Liver (tissue), 9 donors: ENCODE measurements around the gene FER. TPM values are rescaled to one million over a fixed set of nuclear protein-coding genes. Genes with fewer than 3 reads are reported as not detected.
"Not testable (repeated sequence)": the region's sequence is repeated elsewhere in the genome, so short reads cannot be mapped to it uniquely, and the experiment has no call there.

Experiments
- DNase-seq: peaks from one replicate; pipeline ENCODE4 v3.0.0-alpha.2; 2017; ENCODE audit warnings: low spot score
- H3K27ac ChIP-seq, 2 donors: one replicate each; pipeline ENCODE4 v1.7.0; 2013; ENCODE audit warnings: inconsistent platforms in 2 of 2, low read length in 2 of 2, control low read depth in 1 of 2, low read depth in 1 of 2, mild to moderate bottlenecking in 1 of 2
- H3K27me3 ChIP-seq, 4 donors: one replicate each; pipeline versions ENCODE4 v1.6.1 to v1.7.0; 2013; ENCODE audit warnings: low read length in 3 of 4, inconsistent platforms in 1 of 4, mild to moderate bottlenecking in 1 of 4, moderate library complexity in 1 of 4; ENCODE audit not compliant: control insufficient read depth in 4 of 4, insufficient read depth in 4 of 4
- H3K36me3 ChIP-seq, 4 donors: one replicate each; pipeline versions ENCODE4 v1.6.1 to v1.7.0; 2013; ENCODE audit warnings: low read length in 3 of 4, mild to moderate bottlenecking in 3 of 4, low read depth in 1 of 4, moderate library complexity in 1 of 4; ENCODE audit not compliant: control insufficient read depth in 4 of 4, insufficient read depth in 3 of 4
- H3K4me1 ChIP-seq, 4 donors: one replicate each; pipeline versions ENCODE4 v1.6.1 to v1.7.0; 2013; ENCODE audit warnings: low read length in 3 of 4, mild to moderate bottlenecking in 3 of 4, moderate library complexity in 1 of 4; ENCODE audit not compliant: control insufficient read depth in 4 of 4, insufficient read depth in 4 of 4
- H3K4me3 ChIP-seq, 3 donors: one replicate each; pipeline versions ENCODE4 v1.6.1 to v1.7.0; 2013; ENCODE audit warnings: low read length in 3 of 3, control low read depth in 1 of 3, low read depth in 1 of 3, mild to moderate bottlenecking in 1 of 3
- H3K9ac ChIP-seq, 2 donors: one replicate each; pipeline ENCODE4 v1.7.0; 2013; ENCODE audit warnings: low read length in 2 of 2, mild to moderate bottlenecking in 2 of 2, moderate library complexity in 2 of 2, control low read depth in 1 of 2, low read depth in 1 of 2
- H3K9me3 ChIP-seq, 4 donors: one replicate each; pipeline versions ENCODE4 v1.6.1 to v1.7.0; 2013; ENCODE audit warnings: low read length in 3 of 4; ENCODE audit not compliant: control insufficient read depth in 4 of 4
- ATF3 ChIP-seq: IDR thresholded peaks from 2 replicates; pipeline ENCODE4 v1.6.1; 2016; ENCODE audit warnings: antibody characterized with exemption
- CTCF ChIP-seq: fragments of 150-350 bp; IDR thresholded peaks from 2 replicates; pipeline ENCODE4 v1.5.1; 2017; ENCODE audit warnings: improper control_type of control experiment, low read depth, low read length; ENCODE audit not compliant: missing input control
- EGR1 ChIP-seq, 2 donors: IDR thresholded peaks; 2 replicates each; pipeline ENCODE4 v1.6.1; 2016 to 2018; ENCODE audit warnings: antibody characterized with exemption in 2 of 2, low read depth in 2 of 2
- FOXA2 ChIP-seq: IDR thresholded peaks from 2 replicates; pipeline ENCODE4 v1.6.1; 2016; ENCODE audit warnings: antibody characterized with exemption
- HNF4A ChIP-seq, 2 donors: conservative IDR thresholded peaks; 2 replicates each; pipeline ENCODE4 v1.6.1; 2016; ENCODE audit warnings: antibody characterized with exemption in 2 of 2, mild to moderate bottlenecking in 2 of 2
- HNF4G ChIP-seq: IDR thresholded peaks from 2 replicates; pipeline ENCODE4 v1.6.1; 2016; ENCODE audit warnings: antibody characterized with exemption
- JUND ChIP-seq, 2 donors: IDR thresholded peaks; 2 replicates each; pipeline ENCODE4 v1.6.1; 2016; ENCODE audit warnings: antibody characterized with exemption in 2 of 2
- MAX ChIP-seq: IDR thresholded peaks from 2 replicates; pipeline ENCODE4 v1.6.1; 2016; ENCODE audit warnings: antibody characterized with exemption
- NR2F2 ChIP-seq: IDR thresholded peaks from 2 replicates; pipeline ENCODE4 v1.6.1; 2016; ENCODE audit warnings: antibody characterized with exemption
- RAD21 ChIP-seq, 2 donors: IDR thresholded peaks; 2 replicates each; pipeline ENCODE4 v1.6.1; 2016; ENCODE audit warnings: antibody characterized with exemption in 2 of 2, mild to moderate bottlenecking in 2 of 2
- REST ChIP-seq: IDR thresholded peaks from 2 replicates; pipeline ENCODE4 v1.6.1; 2016; ENCODE audit warnings: antibody characterized with exemption, mild to moderate bottlenecking
- RXRA ChIP-seq, 2 donors: IDR thresholded peaks; 2 replicates each; pipeline ENCODE4 v1.6.1; 2017 to 2018; ENCODE audit warnings: antibody characterized with exemption in 2 of 2, mild to moderate bottlenecking in 1 of 2
- SP1 ChIP-seq: IDR thresholded peaks from 2 replicates; pipeline ENCODE4 v1.6.1; 2018; ENCODE audit warnings: antibody characterized with exemption, mild to moderate bottlenecking
- TAF1 ChIP-seq: conservative IDR thresholded peaks from 2 replicates; pipeline ENCODE4 v1.6.1; 2016; ENCODE audit warnings: antibody characterized with exemption, mild to moderate bottlenecking
- YY1 ChIP-seq: IDR thresholded peaks from 2 replicates; pipeline ENCODE4 v1.6.1; 2016; ENCODE audit warnings: antibody characterized with exemption, mild to moderate bottlenecking
- WGBS: extraction: QIAGEN DNeasy Blood & Tissue Kit; methylation state at CpG from one replicate; pipeline ENCODE4 v1.1.7; 2013; 5-methylcytosine and 5-hydroxymethylcytosine counted together
- polyA plus RNA-seq, 2 donors: library from polyadenylated mRNA; stranded (reverse) in 1 of 2; unstranded in 1 of 2; fragments of 200-250 nt in 1 of 2; fragments of >200 nt in 1 of 2; fragmentation: Nextera tagmentation in 1 of 2; extraction: Ambion mirVana in 1 of 2; gene quantifications; one replicate each; pipeline versions ENCODE4 v1.2.1 to v1.2.3, GENCODE V29; 2013 to 2015
- total RNA-seq, 2 donors: library from RNA; depleted of rRNA; stranded (reverse); fragments of >200 nt; gene quantifications; one replicate each; pipeline ENCODE4 v1.2.3, GENCODE V29; 2014
- donor health status: healthy.
- donor health status: healthy.
- donor health status: healthy.
- donor health status: healthy.
- donor health status: healthy.

FER gene
- total and polyA plus RNA-seq, 4 donors, result 0.83 to 9.8 (median 5.9) TPM

DNA sequence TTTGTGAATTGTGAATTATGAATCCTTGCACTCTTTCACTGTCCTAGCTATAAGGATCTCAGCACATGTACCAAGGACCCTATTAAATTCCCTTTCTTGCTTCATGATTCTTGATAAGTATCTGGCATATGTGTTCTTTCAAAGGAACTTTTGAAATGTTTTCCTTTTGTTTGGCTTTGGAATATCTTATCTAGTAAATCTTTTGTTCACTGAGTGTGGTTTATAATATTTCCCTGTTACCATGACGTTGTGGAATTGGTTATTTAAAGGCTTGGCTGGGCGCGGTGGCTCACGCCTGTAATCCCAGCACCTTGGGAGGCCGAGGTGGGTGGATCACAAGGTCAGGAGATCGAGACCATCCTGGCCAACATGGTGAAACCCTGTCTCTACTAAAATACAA lies 151.5 kb downstream of the FER start:
- DNase-seq, H3K27ac ChIP-seq, H3K4me1 ChIP-seq, H3K9me3 ChIP-seq, H3K36me3 ChIP-seq, H3K4me3 ChIP-seq, H3K27me3 ChIP-seq, H3K9ac ChIP-seq: not testable (repeated sequence)
- WGBS, result 92% methylated on average over 6 of the region's 6 CpGs

- Histone ChIP-seq H3K9me3 (no peaks in the 10 kb centered on the region), H3K36me3 (peaks cover 0 to 2% (median 0%) of the 10 kb centered on the region in 4 donors), H3K4me1 (no peaks in the 10 kb centered on the region), H3K27ac (no peak overlapping the region), H3K9ac (no peak overlapping the region), H3K27me3 (no peaks in the 10 kb centered on the region), H3K4me3 (no peak overlapping the region)
- TF ChIP-seq REST (no peak), JUND (IDR thresholded peaks at IDR 0.05) (no peak), RAD21 (IDR thresholded peaks at IDR 0.05) (no peak), HNF4G (no peak), ATF3 (no peak), CTCF (no peak), RXRA (IDR thresholded peaks at IDR 0.05) (no peak), TAF1 (no peak), NR2F2 (no peak), EGR1 (IDR thresholded peaks at IDR 0.05; ENCODE audit: low read depth in 2 of 2) (no peak), HNF4A (conservative IDR thresholded peaks at IDR 0.05) (no peak), SP1 (no peak), YY1 (no peak), MAX (no peak), FOXA2 (no peak)
- WGBS, result 80% methylated on average over 3 of the region's 3 CpGs
- DNase-seq, result no peak
Measured at GRCh38 chr5:108900668-108901067, 153.0 kb downstream of the FER start.

DNA sequence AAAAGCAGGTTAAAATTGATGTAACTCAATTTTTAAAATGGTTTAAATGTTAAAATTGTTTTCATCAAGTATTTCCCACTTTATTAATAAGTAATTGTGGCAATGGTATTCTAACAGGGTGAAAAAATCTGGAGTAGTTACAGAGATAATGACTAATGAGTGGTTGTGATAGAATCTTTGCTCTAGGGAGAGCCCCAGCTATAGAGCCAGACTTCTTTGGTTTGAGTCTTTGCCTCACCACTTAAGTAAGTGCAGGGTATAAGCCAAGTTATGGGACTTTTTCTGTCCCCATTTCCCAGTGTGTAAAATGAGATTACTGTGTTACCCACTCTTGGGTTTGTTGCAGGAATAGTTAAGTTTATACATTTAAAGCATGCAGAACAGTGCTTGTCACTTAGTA lies 158.1 kb downstream of the FER start:
- Histone ChIP-seq H3K4me3 (no peak overlapping the region), H3K36me3 (no peaks in the 10 kb centered on the region), H3K4me1 (no peaks in the 10 kb centered on the region), H3K9me3 (no peaks in the 10 kb centered on the region), H3K27me3 (no peaks in the 10 kb centered on the region), H3K27ac (no peak overlapping the region), H3K9ac (no peak overlapping the region)
- DNase-seq, result no peak
- TF ChIP-seq RAD21 (IDR thresholded peaks at IDR 0.05) (no peak), YY1 (no peak), HNF4G (no peak), FOXA2 (no peak), SP1 (no peak)
